ENCODE data around the gene MCC. TPM values are rescaled to one million over a fixed set of nuclear protein-coding genes. Genes with fewer than 3 reads are reported as not detected.

Gene MCC
- total and polyA plus RNA-seq, 4 donors: 1.6 to 38.6 (median 11.2) TPM

- Histone ChIP-seq H3K9me3 (ENCODE audit: control insufficient read depth in 4 of 4, insufficient read depth in 3 of 4, low read length in 3 of 4) (no peaks in the 10 kb centered on the region), H3K27me3 (ENCODE audit: control insufficient read depth in 3 of 3, insufficient read depth in 3 of 3, low read length in 2 of 3) (peaks cover 0 to 3% (median 0%) of the 10 kb centered on the region in 3 donors), H3K36me3 (ENCODE audit: control insufficient read depth in 4 of 4, insufficient read depth in 4 of 4, low read length in 4 of 4) (no peaks in the 10 kb centered on the region), H3K27ac (ENCODE audit: low read depth in 1 of 2, low read length in 1 of 2) (no peak overlapping the region), H3K9ac (ENCODE audit: insufficient read depth in 1 of 2, low read length in 2 of 2) (no peak overlapping the region), H3K4me3 (no peak overlapping the region), H3K4me1 (ENCODE audit: control insufficient read depth in 5 of 5, insufficient read depth in 5 of 5, low read length in 5 of 5) (peaks cover 0 to 20% (median 6%) of the 10 kb centered on the region in 5 donors)
- TF ChIP-seq CTCF (IDR thresholded peaks at IDR 0.05; ENCODE audit: control extremely low read depth, extremely low read depth): no peak
- ATAC-seq (ENCODE audit: insufficient read depth, low FRiP score): no peak
- no peak for DNase-seq
Measured at GRCh38 chr5:113378081-113378480, 110.2 kb downstream of the MCC start.

GRCh38 chr5:113376640-113377039 lies 111.6 kb downstream of the MCC start:
- no peak for TF ChIP-seq CTCF (IDR thresholded peaks at IDR 0.05; ENCODE audit: control extremely low read depth, extremely low read depth)
- WGBS, 2 donors: 95 to 96% methylated on average over 3 of the region's 3 CpGs
- DNase-seq (no peak), ATAC-seq (ENCODE audit: insufficient read depth, low FRiP score) (no peak)
- H3K9ac ChIP-seq (ENCODE audit: insufficient read depth in 1 of 2, low read length in 2 of 2): no peak overlapping the region
- H3K27me3 ChIP-seq (ENCODE audit: control insufficient read depth in 3 of 3, insufficient read depth in 3 of 3, low read length in 2 of 3): peaks cover 0 to 3% (median 0%) of the 10 kb centered on the region in 3 donors
- H3K36me3 ChIP-seq (ENCODE audit: control insufficient read depth in 4 of 4, insufficient read depth in 4 of 4, low read length in 4 of 4): no peaks in the 10 kb centered on the region
- no peaks in the 10 kb centered on the region for H3K9me3 ChIP-seq (ENCODE audit: control insufficient read depth in 4 of 4, insufficient read depth in 3 of 4, low read length in 3 of 4)
- no peak overlapping the region for H3K4me3 ChIP-seq
- H3K27ac ChIP-seq (ENCODE audit: low read depth in 1 of 2, low read length in 1 of 2): no peak overlapping the region
- H3K4me1 ChIP-seq (ENCODE audit: control insufficient read depth in 5 of 5, insufficient read depth in 5 of 5, low read length in 5 of 5): peaks cover 0 to 20% (median 6%) of the 10 kb centered on the region in 5 donors

GRCh38 chr5:113375480-113376060 lies 112.7 kb downstream of the MCC start:
- H3K9me3 ChIP-seq (ENCODE audit: control insufficient read depth in 4 of 4, insufficient read depth in 3 of 4, low read length in 3 of 4): no peaks in the 10 kb centered on the region
- H3K27ac ChIP-seq (ENCODE audit: low read depth in 1 of 2, low read length in 1 of 2): no peak overlapping the region
- H3K27me3 ChIP-seq (ENCODE audit: control insufficient read depth in 3 of 3, insufficient read depth in 3 of 3, low read length in 2 of 3): peaks cover 0 to 3% (median 0%) of the 10 kb centered on the region in 3 donors
- DNase-seq: peak in 1 of 3 donors; percentile 27
- H3K4me3 ChIP-seq: no peak overlapping the region
- peaks cover 0 to 14% (median 8%) of the 10 kb centered on the region in 5 donors for H3K4me1 ChIP-seq (ENCODE audit: control insufficient read depth in 5 of 5, insufficient read depth in 5 of 5, low read length in 5 of 5)
- no peak overlapping the region for H3K9ac ChIP-seq (ENCODE audit: insufficient read depth in 1 of 2, low read length in 2 of 2)
- WGBS, 2 donors: 77 to 94% methylated on average over 3 of the region's 3 CpGs
- ATAC-seq (ENCODE audit: insufficient read depth, low FRiP score): no peak
- no peaks in the 10 kb centered on the region for H3K36me3 ChIP-seq (ENCODE audit: control insufficient read depth in 4 of 4, insufficient read depth in 4 of 4, low read length in 4 of 4)
- no peak for TF ChIP-seq CTCF (IDR thresholded peaks at IDR 0.05; ENCODE audit: control extremely low read depth, extremely low read depth)

GRCh38 chr5:113373426-113373825 lies 114.8 kb downstream of the MCC start:
- no peak for DNase-seq
- Histone ChIP-seq H3K36me3 (ENCODE audit: control insufficient read depth in 4 of 4, insufficient read depth in 4 of 4, low read length in 4 of 4) (no peaks in the 10 kb centered on the region), H3K4me3 (no peak overlapping the region), H3K27ac (ENCODE audit: low read depth in 1 of 2, low read length in 1 of 2) (no peak overlapping the region), H3K9me3 (ENCODE audit: control insufficient read depth in 4 of 4, insufficient read depth in 3 of 4, low read length in 3 of 4) (no peaks in the 10 kb centered on the region), H3K27me3 (ENCODE audit: control insufficient read depth in 3 of 3, insufficient read depth in 3 of 3, low read length in 2 of 3) (peaks cover 0 to 3% (median 0%) of the 10 kb centered on the region in 3 donors), H3K9ac (ENCODE audit: insufficient read depth in 1 of 2, low read length in 2 of 2) (no peak overlapping the region), H3K4me1 (ENCODE audit: control insufficient read depth in 5 of 5, insufficient read depth in 5 of 5, low read length in 5 of 5) (peaks cover 0 to 2% (median 0%) of the 10 kb centered on the region in 5 donors)
- no peak for TF ChIP-seq CTCF (IDR thresholded peaks at IDR 0.05; ENCODE audit: control extremely low read depth, extremely low read depth)
- ATAC-seq (ENCODE audit: insufficient read depth, low FRiP score): no peak
- 57 to 63% methylated on average over 3 of the region's 3 CpGs for whole genome bisulfite sequencing, 2 donors
